Stimulated activated CD8-positive, alpha-beta memory T cell treated with anti-CD3 and anti-CD28 coated beads, Interleukin-7, amount 100 ng/mL, for 48 hours (primary cell): ENCODE results near the gene PPP6R1.

Experiments used
- DNase-seq, 2 donors: peaks; one replicate each; pipeline ENCODE4 v3.0.0-alpha.2; 2020; ENCODE audit warnings: low read depth in 1 of 2; ENCODE audit errors: extremely low read depth in 1 of 2

The PPP6R1 gene

DNA sequence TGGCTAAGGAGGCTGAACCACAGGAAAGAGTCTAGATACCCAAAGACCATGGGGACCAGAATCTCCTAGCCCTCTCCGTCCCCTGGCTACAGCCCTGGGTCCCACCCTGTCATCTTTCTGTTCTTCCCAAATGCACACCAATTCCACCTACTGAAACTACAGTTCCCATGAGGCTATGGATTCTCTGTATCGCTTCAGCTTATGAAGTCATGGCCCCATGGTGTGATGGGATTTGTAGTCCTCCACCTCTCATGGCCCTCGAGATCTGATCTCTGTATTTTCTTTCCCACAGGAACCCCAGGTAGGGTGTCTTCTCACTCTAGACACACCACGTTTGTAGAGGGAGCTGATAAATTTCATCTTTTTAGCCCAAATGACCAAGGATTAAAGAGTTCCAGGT lies 61.3 kb downstream of the PPP6R1 start:
- no peak for DNase-seq

DNA sequence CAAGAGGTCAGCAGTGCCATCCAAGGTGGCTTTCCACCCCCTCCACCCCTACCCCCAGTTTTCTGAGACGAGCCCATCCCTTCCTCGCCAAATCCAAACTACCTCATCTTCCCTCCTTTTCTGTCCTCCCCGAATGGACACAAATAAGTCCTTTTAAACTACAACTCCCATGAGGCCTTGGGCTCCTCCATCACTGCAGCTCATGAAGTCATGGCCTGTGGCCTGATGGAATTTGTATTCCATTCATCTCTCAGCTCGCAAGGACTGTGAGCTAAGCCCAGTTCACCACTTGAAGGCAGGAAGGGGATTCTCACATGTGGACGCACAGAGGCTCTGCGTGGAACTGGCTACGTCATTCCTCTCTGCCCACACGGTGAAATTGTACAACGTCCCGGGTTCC lies 62.0 kb downstream of the PPP6R1 start:
- DNase-seq, result no peak

DNA sequence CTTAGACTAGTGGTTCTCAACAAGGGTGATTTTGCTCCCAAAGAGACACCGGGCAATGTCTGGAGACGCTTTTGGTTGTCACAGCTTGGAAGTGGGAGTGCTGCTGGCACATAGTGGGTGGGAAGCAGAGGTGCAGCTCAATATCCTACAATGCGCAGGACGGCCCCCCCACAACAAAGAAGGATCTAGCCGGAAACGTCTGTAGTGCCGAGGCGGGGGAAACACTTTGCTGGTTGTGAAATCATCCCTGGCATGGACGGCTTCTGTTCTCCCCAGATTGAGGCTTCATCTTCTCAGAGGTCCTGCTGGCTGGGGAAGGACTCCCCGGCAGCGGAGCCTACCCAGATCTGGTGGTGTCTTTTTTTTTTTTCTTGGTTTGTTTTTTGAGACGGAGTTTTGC lies 65.3 kb downstream of the PPP6R1 start:
- DNase-seq, result no peak

DNA sequence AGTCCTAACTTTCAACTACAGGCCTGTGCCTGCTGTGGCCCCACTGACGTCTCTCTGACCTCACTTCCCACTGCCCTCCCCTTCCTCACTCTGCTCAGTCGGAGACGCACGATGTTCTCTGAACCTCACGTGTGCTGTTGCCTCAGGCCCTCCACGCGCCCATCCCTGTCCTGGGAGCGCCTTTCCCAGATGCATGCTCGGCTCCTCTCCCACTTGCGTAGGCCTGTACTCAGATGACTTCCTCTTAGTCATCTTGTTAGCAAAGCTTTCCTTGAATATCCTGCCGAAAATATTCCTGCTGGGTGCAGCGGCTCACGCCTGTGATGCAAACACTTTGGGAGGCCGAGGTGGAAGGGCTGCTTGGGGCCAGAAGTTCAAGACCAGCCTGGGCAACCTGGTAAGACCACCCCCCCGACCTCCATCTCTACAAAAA lies 69.4 kb downstream of the PPP6R1 start:
- DNase-seq, result no peak

DNA sequence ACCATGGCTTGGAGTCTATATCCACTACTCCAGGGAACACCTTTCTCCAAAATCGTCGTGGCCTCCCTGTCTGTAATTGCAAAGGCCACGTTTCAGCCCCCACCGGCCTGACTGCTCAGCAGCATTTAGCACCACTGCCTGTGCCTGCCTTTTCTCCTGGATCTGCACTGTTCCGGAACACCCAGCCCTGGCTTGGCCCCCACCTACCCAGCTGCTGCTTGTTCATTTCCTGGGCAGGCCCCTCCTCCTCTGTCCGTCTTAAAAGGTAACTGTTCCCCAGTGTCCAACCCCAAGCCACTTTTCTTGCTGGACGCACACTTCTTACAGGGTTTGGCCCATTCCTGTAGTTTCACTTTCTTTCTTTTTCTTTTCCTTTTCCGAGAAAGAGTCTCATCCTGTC lies 70.2 kb downstream of the PPP6R1 start:
- no peak for DNase-seq

DNA sequence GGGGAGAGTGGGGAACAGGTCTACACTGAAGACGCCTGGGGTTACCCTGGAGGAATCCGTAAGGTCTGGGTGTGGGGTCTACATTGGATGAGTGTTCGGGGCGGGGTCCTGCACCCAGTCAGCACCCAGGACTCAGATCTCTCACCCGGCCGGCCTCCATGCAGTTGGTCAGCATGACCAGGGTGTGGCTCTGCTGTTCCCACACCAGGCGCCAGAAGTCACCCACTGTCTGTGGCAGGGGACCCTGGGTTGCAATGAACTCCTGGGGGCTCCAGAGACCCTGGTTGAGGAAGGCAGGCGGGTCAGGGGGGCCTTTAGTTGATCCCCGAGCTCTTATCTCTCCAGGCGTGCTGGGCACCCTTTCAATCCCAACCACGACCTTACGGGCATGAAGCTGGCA lies 72.7 kb downstream of the PPP6R1 start:
- DNase-seq, result no peak

DNA sequence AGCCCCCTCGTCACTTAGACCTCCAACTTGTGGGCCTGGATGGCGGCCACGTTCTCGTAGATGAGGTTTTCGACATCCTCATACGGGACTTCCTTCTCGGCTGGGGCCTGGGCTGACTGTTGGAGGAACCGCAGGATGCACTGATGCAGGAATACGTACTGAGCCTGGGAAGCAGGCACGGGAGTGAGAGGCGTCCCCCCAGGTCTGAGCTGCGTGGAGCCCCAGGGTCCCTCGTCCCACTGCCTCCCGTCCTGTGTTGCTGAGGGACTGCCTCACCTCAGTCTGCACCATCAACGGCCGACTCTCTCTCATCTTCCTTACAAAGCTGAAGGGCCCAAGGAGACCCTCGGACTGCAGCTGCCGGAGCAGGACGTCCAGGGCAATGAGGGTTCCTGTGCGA lies 77.1 kb downstream of the PPP6R1 start:
- DNase-seq, result no peak
